ENCODE results near the gene AKAP17A. TPM values are rescaled to one million over a fixed set of nuclear protein-coding genes. Genes with fewer than 3 reads are reported as not detected.

AKAP17A gene
- total and polyA plus RNA-seq, 4 donors = 5.2 to 49.1 (median 19.2) TPM

DNA sequence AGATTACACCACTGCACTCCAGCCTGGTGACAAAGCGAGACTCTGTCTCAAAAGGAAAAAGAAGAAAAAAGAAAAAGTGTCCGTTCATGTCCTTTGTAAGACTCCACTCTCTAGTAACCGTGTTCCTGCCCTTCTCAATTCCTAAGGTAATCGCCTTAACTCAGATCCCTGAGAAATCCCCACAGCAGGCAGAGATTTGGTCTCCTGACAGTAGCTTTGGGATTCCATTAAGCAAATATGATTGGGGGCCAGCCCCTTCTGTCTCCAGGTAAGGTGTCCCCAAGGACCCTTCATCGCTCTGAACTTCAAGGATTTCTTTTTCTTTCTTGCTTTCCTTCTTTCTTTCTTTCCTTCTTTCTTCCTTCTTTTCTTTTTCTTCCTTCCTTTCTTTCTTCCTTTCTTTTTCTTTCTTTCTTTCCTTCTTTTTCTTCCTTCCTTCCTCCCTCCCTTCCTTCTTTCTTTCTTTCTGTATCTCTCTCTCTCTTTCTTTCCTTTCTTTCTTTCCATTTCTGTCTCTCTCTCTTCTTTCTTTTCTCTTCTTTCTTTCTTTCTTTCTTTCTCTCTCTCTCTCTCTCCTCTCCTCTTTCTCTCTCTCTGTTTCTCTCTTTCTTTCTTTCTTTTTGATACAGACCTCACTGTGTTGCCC lies 21.4 kb downstream of the AKAP17A start:
- 85% methylated on average over 5 of the region's 5 CpGs for WGBS

More for the DNA sequence above, 21.4 kb downstream of the AKAP17A start:
- TF ChIP-seq RXRA (IDR thresholded peaks at IDR 0.05) = no peak
- TF ChIP-seq NR2F2 (IDR thresholded peaks at IDR 0.05) = no peak
- TF ChIP-seq, protein P1, sequence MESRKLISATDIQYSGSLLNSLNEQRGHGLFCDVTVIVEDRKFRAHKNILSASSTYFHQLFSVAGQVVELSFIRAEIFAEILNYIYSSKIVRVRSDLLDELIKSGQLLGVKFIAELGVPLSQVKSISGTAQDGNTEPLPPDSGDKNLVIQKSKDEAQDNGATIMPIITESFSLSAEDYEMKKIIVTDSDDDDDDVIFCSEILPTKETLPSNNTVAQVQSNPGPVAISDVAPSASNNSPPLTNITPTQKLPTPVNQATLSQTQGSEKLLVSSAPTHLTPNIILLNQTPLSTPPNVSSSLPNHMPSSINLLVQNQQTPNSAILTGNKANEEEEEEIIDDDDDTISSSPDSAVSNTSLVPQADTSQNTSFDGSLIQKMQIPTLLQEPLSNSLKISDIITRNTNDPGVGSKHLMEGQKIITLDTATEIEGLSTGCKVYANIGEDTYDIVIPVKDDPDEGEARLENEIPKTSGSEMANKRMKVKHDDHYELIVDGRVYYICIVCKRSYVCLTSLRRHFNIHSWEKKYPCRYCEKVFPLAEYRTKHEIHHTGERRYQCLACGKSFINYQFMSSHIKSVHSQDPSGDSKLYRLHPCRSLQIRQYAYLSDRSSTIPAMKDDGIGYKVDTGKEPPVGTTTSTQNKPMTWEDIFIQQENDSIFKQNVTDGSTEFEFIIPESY (IDR thresholded peaks at IDR 0.05) = no peak
- TF ChIP-seq FOXA2 (IDR thresholded peaks at IDR 0.05) = no peak
- TF ChIP-seq RAD21 (IDR thresholded peaks at IDR 0.05) = no peak
- TF ChIP-seq, protein P2, sequence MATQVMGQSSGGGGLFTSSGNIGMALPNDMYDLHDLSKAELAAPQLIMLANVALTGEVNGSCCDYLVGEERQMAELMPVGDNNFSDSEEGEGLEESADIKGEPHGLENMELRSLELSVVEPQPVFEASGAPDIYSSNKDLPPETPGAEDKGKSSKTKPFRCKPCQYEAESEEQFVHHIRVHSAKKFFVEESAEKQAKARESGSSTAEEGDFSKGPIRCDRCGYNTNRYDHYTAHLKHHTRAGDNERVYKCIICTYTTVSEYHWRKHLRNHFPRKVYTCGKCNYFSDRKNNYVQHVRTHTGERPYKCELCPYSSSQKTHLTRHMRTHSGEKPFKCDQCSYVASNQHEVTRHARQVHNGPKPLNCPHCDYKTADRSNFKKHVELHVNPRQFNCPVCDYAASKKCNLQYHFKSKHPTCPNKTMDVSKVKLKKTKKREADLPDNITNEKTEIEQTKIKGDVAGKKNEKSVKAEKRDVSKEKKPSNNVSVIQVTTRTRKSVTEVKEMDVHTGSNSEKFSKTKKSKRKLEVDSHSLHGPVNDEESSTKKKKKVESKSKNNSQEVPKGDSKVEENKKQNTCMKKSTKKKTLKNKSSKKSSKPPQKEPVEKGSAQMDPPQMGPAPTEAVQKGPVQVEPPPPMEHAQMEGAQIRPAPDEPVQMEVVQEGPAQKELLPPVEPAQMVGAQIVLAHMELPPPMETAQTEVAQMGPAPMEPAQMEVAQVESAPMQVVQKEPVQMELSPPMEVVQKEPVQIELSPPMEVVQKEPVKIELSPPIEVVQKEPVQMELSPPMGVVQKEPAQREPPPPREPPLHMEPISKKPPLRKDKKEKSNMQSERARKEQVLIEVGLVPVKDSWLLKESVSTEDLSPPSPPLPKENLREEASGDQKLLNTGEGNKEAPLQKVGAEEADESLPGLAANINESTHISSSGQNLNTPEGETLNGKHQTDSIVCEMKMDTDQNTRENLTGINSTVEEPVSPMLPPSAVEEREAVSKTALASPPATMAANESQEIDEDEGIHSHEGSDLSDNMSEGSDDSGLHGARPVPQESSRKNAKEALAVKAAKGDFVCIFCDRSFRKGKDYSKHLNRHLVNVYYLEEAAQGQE (IDR thresholded peaks at IDR 0.05) = no peak
- TF ChIP-seq SP1 (IDR thresholded peaks at IDR 0.05) = no peak
- no peak for TF ChIP-seq YY1 (IDR thresholded peaks at IDR 0.05)
- TF ChIP-seq HNF4A (conservative IDR thresholded peaks at IDR 0.05) = no peak
- TF ChIP-seq HNF4G (IDR thresholded peaks at IDR 0.05) = no peak
- no peak for TF ChIP-seq GABPA (IDR thresholded peaks at IDR 0.05 in 1 of 2, conservative IDR thresholded peaks at IDR 0.05 in 1 of 2)
- TF ChIP-seq EGR1 (IDR thresholded peaks at IDR 0.05; ENCODE audit: low read depth in 2 of 2) = no peak
- TF ChIP-seq FOXA1 (IDR thresholded peaks at IDR 0.05) = no peak
- TF ChIP-seq, protein P3, sequence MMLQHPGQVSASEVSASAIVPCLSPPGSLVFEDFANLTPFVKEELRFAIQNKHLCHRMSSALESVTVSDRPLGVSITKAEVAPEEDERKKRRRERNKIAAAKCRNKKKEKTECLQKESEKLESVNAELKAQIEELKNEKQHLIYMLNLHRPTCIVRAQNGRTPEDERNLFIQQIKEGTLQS (IDR thresholded peaks at IDR 0.05) = no peak
- TF ChIP-seq, protein P4, sequence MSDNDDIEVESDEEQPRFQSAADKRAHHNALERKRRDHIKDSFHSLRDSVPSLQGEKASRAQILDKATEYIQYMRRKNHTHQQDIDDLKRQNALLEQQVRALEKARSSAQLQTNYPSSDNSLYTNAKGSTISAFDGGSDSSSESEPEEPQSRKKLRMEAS (IDR thresholded peaks at IDR 0.05) = no peak
- no peak for TF ChIP-seq JUND (IDR thresholded peaks at IDR 0.05)
- TF ChIP-seq, protein P5, sequence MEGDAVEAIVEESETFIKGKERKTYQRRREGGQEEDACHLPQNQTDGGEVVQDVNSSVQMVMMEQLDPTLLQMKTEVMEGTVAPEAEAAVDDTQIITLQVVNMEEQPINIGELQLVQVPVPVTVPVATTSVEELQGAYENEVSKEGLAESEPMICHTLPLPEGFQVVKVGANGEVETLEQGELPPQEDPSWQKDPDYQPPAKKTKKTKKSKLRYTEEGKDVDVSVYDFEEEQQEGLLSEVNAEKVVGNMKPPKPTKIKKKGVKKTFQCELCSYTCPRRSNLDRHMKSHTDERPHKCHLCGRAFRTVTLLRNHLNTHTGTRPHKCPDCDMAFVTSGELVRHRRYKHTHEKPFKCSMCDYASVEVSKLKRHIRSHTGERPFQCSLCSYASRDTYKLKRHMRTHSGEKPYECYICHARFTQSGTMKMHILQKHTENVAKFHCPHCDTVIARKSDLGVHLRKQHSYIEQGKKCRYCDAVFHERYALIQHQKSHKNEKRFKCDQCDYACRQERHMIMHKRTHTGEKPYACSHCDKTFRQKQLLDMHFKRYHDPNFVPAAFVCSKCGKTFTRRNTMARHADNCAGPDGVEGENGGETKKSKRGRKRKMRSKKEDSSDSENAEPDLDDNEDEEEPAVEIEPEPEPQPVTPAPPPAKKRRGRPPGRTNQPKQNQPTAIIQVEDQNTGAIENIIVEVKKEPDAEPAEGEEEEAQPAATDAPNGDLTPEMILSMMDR (IDR thresholded peaks at IDR 0.05; ENCODE audit: low read depth, low read length, missing input control) = no peak
- TF ChIP-seq TAF1 (conservative IDR thresholded peaks at IDR 0.05) = no peak
- Histone ChIP-seq H3K4me3 (ENCODE audit: low read depth in 1 of 3, low read length in 3 of 3) (no peak overlapping the region), H3K4me1 (ENCODE audit: control insufficient read depth in 4 of 4, insufficient read depth in 4 of 4, low read length in 3 of 4) (no peaks in the 10 kb centered on the region), H3K27me3 (ENCODE audit: control insufficient read depth in 4 of 4, insufficient read depth in 4 of 4, low read length in 3 of 4) (no peaks in the 10 kb centered on the region), H3K9me3 (ENCODE audit: control insufficient read depth in 4 of 4, low read length in 3 of 4) (no peaks in the 10 kb centered on the region), H3K9ac (ENCODE audit: low read depth in 1 of 2, low read length in 2 of 2) (no peak overlapping the region), H3K27ac (ENCODE audit: low read depth in 1 of 2, low read length in 2 of 2) (no peak overlapping the region), H3K36me3 (ENCODE audit: control insufficient read depth in 4 of 4, insufficient read depth in 3 of 4, low read depth in 1 of 4, low read length in 3 of 4) (no peaks in the 10 kb centered on the region)
- DNase-seq (ENCODE audit: low spot score) = no peak
